H1 (cell line): ENCODE results near the gene PITPNC1. TPM values are rescaled to one million over a fixed set of nuclear protein-coding genes. Genes with fewer than 3 reads are reported as not detected.

Experiments used
- RBBP5 ChIP-seq: IDR thresholded peaks from 2 replicates; pipeline ENCODE4 v1.7.1; 2012; ENCODE audit warnings: low read depth, mild to moderate bottlenecking, inconsistent platforms, low read length, moderate library complexity, borderline replicate concordance
- polyA plus RNA-seq, 7 experiments: library from polyadenylated mRNA; depleted of rRNA in 3 of 7; stranded (reverse) in 5 of 7; unstranded in 2 of 7; fragments of >200 nt in 5 of 7; fragments of 200-250 nt in 2 of 7; gene quantifications; 1 replicate in 5 of 7; 2 replicates in 1 of 7; 4 replicates in 1 of 7; pipeline versions ENCODE4 v1.2.1 to v1.2.3, GENCODE V29; 2011 to 2013; ENCODE audit warnings: missing spikeins in 2 of 7, mixed read lengths in 2 of 7
- total RNA-seq: library from RNA; stranded (reverse); fragmentation: NEBNext Ultra II Directional; extraction: Animal tissue kit (Norgen Biotek cat#: 25700); gene quantifications from 2 replicates; pipeline ENCODE4 v1.2.1, GENCODE V29; 2021

The PITPNC1 gene
- total and polyA plus RNA-seq, 2 of the 8 experiments (the other 6 are each of a cell fraction or from before 2014, with no cell fraction given), result 17.6 to 54.7 TPM

DNA sequence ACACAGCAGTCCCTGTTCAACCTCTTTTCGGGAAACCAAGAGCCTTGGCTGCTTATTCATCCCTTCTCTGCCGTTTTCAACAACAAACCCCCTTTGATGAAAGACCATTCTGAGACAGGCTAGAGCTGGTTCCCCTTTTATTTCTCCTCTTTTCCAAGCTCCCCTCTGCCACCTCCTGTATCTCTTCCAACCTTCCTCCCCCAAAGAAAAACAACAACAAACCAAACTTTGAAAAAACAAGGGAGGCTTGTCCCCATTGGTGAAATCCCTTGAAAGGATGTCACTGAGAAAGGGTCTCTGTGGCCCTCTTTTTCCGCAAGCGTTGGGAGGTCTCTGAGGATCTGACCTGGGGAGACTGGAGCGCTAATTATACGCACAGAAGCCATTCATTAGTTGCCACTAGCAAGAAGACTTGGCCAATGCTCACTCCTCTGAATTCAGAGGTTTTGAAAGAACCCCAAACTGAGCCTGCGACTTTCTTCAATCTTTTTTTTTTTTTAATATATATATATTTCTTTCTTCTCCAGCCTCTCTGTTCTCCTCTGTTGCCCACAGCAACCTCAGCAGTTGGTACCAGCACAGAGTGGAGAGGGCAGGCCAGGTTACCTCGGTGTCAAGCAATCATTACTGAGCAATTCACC is 101.4 kb downstream of the PITPNC1 start (continued):
- no peak for TF ChIP-seq RBBP5
